HEK293 (cell line): Measurements from ENCODE around the gene EPS8.

ENCODE experiments used
- CTCF ChIA-PET: fragments of 350-600 bp; formaldehyde crosslinking; extraction: SDS; loops from one replicate; lab custom pipeline; 2021; ENCODE audit warnings: antibody characterized with exemption; lab: Yijun Ruan, JAX
- POLR2A ChIA-PET: fragments of 300-600 bp; formaldehyde crosslinking; extraction: SDS; loops from one replicate; lab custom pipeline; 2020; ENCODE audit warnings: antibody characterized with exemption, inconsistent platforms; lab: Yijun Ruan, JAX
- H3K27ac ChIP-seq: fragments of 200-500 bp; sonication (Bioruptor generic); 2 replicates; pipeline ENCODE4 v1.5.1; 2014; ENCODE audit warnings: low read depth, low read length, control low read depth, inconsistent platforms; ENCODE audit errors: extremely low read depth
- H3K36me3 ChIP-seq, 2 experiments: fragments of 200-500 bp in 1 of 2; sonication (Bioruptor generic) in 1 of 2; 1 replicate in 1 of 2; 2 replicates in 1 of 2; pipeline ENCODE4 v1.5.1; 2014 to 2017; ENCODE audit warnings: inconsistent platforms in 2 of 2, low read length in 2 of 2; ENCODE audit not compliant: control insufficient read depth in 2 of 2, insufficient read depth in 1 of 2
- H3K4me1 ChIP-seq: fragments of 200-500 bp; sonication (Bioruptor generic); 2 replicates; pipeline ENCODE4 v1.5.1; 2014; ENCODE audit warnings: mild to moderate bottlenecking, low read length, inconsistent platforms; ENCODE audit not compliant: control insufficient read depth, insufficient read depth
- H3K4me3 ChIP-seq: 2 replicates; pipeline ENCODE4 v1.5.1; 2011; ENCODE audit warnings: low read depth, mild to moderate bottlenecking, control low read depth, low read length, moderate library complexity
- H3K9me3 ChIP-seq: fragments of 200-500 bp; sonication (Bioruptor generic); 2 replicates; pipeline ENCODE4 v1.5.1; 2014; ENCODE audit warnings: low read depth, low read length, inconsistent platforms; ENCODE audit not compliant: control insufficient read depth, insufficient read depth
- KLF8 ChIP-seq: fragments of 450-650 bp; formaldehyde crosslinking; IDR thresholded peaks from 2 replicates; pipeline ENCODE4 v1.5.1; 2016; ENCODE audit warnings: missing biosample characterization, missing genetic modification characterization
- MEIS1 ChIP-seq: sonication (generic); formaldehyde crosslinking; IDR thresholded peaks from 2 replicates; pipeline ENCODE4 v1.8.1; 2022; ENCODE audit warnings: missing genetic modification reagents, mild to moderate bottlenecking, borderline replicate concordance
- SCRT2 ChIP-seq: fragments of 450-650 bp; formaldehyde crosslinking; IDR thresholded peaks from 2 replicates; pipeline ENCODE4 v1.5.1; 2016; ENCODE audit warnings: missing biosample characterization, missing genetic modification characterization
- TSHZ1 ChIP-seq: fragments of 450-650 bp; formaldehyde crosslinking; IDR thresholded peaks from 2 replicates; pipeline ENCODE4 v1.5.1; 2016; ENCODE audit warnings: missing biosample characterization, missing genetic modification characterization, borderline replicate concordance
- ZBTB49 ChIP-seq: fragments of 450-650 bp; formaldehyde crosslinking; IDR thresholded peaks from 2 replicates; pipeline ENCODE4 v1.5.1; 2016; ENCODE audit warnings: missing biosample characterization, missing genetic modification characterization, low read depth
- ZFP3 ChIP-seq: fragments of 450-650 bp; formaldehyde crosslinking; IDR thresholded peaks from 2 replicates; pipeline ENCODE4 v1.5.1; 2016; ENCODE audit warnings: low read depth, missing biosample characterization, missing genetic modification characterization
- ZNF146 ChIP-seq: fragments of 450-650 bp; formaldehyde crosslinking; IDR thresholded peaks from 2 replicates; pipeline ENCODE4 v1.5.1; 2016; ENCODE audit warnings: missing biosample characterization, missing genetic modification characterization
- ZNF391 ChIP-seq: fragments of 450-650 bp; formaldehyde crosslinking; IDR thresholded peaks from 2 replicates; pipeline ENCODE4 v1.5.1; 2016; ENCODE audit warnings: low read depth, missing biosample characterization, missing genetic modification characterization, borderline replicate concordance
- ZNF404 ChIP-seq: fragments of 450-650 bp; formaldehyde crosslinking; IDR thresholded peaks from 2 replicates; pipeline ENCODE4 v1.5.1; 2017; ENCODE audit warnings: missing biosample characterization, missing genetic modification characterization
- ZNF473 ChIP-seq: fragments of 450-650 bp; formaldehyde crosslinking; IDR thresholded peaks from 2 replicates; pipeline ENCODE4 v1.5.1; 2017; ENCODE audit warnings: missing biosample characterization, missing genetic modification characterization
- ZNF571 ChIP-seq: fragments of 450-650 bp; formaldehyde crosslinking; IDR thresholded peaks from 2 replicates; pipeline ENCODE4 v1.5.0; 2017; ENCODE audit warnings: missing biosample characterization, missing genetic modification characterization
- ZNF610 ChIP-seq: fragments of 450-650 bp; formaldehyde crosslinking; IDR thresholded peaks from 2 replicates; pipeline ENCODE4 v1.5.1; 2016; ENCODE audit warnings: missing biosample characterization, missing genetic modification characterization, borderline replicate concordance
- ZNF624 ChIP-seq: fragments of 450-650 bp; formaldehyde crosslinking; IDR thresholded peaks from 2 replicates; pipeline ENCODE4 v1.5.1; 2017; ENCODE audit warnings: missing biosample characterization, missing genetic modification characterization
- ZNF639 ChIP-seq: fragments of 450-650 bp; formaldehyde crosslinking; IDR thresholded peaks from 2 replicates; pipeline ENCODE4 v1.5.1; 2016; ENCODE audit warnings: missing biosample characterization, missing genetic modification characterization
- ZNF670 ChIP-seq: fragments of 450-650 bp; formaldehyde crosslinking; IDR thresholded peaks from 2 replicates; pipeline ENCODE4 v1.5.1; 2016; ENCODE audit warnings: missing biosample characterization, missing genetic modification characterization, low read depth
- ZNF76 ChIP-seq: fragments of 450-650 bp; formaldehyde crosslinking; IDR thresholded peaks from 2 replicates; pipeline ENCODE4; 2016; ENCODE audit warnings: low read depth, missing biosample characterization, missing genetic modification characterization, borderline replicate concordance
- ZSCAN23 ChIP-seq: fragments of 450-650 bp; formaldehyde crosslinking; IDR thresholded peaks from 2 replicates; pipeline ENCODE4 v1.5.1; 2016; ENCODE audit warnings: missing biosample characterization, missing genetic modification characterization
- ZSCAN5A ChIP-seq: fragments of 450-650 bp; formaldehyde crosslinking; IDR thresholded peaks from 2 replicates; pipeline ENCODE4 v1.5.1; 2016; ENCODE audit warnings: missing biosample characterization, missing genetic modification characterization

The EPS8 gene

GRCh38 chr12:15636060-15636890, 152.9 kb downstream of the EPS8 start (continued):
- TF ChIP-seq ZNF76 (tag by site-specific recombination): no peak

DNA sequence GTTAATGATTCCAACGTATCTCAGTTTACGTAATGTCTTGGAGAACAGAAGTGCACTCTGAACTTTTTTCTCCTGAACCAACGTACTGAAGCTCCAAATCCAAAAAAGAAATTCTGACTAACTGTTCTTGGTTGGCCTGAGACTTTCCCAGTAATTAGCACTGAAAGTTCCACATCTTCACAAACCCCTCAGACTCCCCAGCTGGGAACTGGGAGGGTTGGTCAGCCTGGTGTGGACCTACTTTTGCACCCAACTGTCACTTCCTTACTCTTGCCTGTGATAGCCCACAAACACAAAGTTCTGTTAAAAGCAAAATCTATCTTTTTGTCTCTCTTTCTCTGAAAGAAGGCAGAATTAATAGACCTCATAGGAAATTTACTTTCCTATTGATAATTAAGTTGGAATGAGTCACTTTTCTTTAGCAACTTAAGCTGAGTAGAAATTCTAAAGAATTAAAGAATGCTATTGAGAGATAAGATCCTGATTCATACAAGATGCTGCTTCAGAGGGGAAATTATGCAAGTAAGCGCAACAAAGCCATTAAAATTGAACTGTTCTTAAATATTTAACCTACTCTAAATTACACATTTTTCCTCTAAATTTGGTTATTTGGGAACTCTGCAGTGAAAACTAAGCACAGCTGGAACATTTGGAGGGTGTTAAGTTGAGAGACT, 155.0 kb downstream of the EPS8 start:
- CTCF ChIA-PET: interaction anchor here (0.7 to 0.9 kb wide), 2 partner anchors 44 to 119 kb away, joined by 3 to 4 read pairs; no protein-coding TSS in a partner anchor

More for the DNA sequence above, 155.0 kb downstream of the EPS8 start:
- Histone ChIP-seq H3K36me3 (peaks cover 0 to 2% of the 10 kb centered on the region in 2 experiments; a peak in 1 of 3 replicates), H3K4me1 (peaks cover 6% of the 10 kb centered on the region), H3K27ac (no peak overlapping the region), H3K4me3 (no peak overlapping the region), H3K9me3 (no peaks in the 10 kb centered on the region)
- POLR2A ChIA-PET: no interaction called here
- TF ChIP-seq KLF8 (tag by site-specific recombination): no peak
- TF ChIP-seq ZNF391 (tag by site-specific recombination): no peak
- TF ChIP-seq ZNF404 (tag by site-specific recombination): no peak
- no peak for TF ChIP-seq ZSCAN23 (tag by site-specific recombination)
- TF ChIP-seq ZNF624 (tag by site-specific recombination): no peak
- TF ChIP-seq ZNF670: no peak
- no peak for TF ChIP-seq ZNF473
- TF ChIP-seq ZNF639 (tag by site-specific recombination): no peak
- TF ChIP-seq ZNF146: no peak
- no peak for TF ChIP-seq SCRT2
- TF ChIP-seq ZSCAN5A (tag by site-specific recombination): no peak
- no peak for TF ChIP-seq TSHZ1 (tag by site-specific recombination)
- no peak for TF ChIP-seq ZBTB49 (tag by site-specific recombination)
- TF ChIP-seq MEIS1 (CRISPR knock-in tag): no peak
- no peak for TF ChIP-seq ZFP3
- TF ChIP-seq ZNF610 (tag by site-specific recombination): no peak
- TF ChIP-seq ZNF571: no peak
